Neural progenitor cell (in vitro differentiated cells): ENCODE measurements around the gene LRRC63. TPM values are rescaled to one million over a fixed set of nuclear protein-coding genes. Genes with fewer than 3 reads are reported as not detected.

ENCODE experiments used
- DNase-seq: peaks from one replicate; pipeline ENCODE4 v3.0.0-alpha.2; 2016; ENCODE audit warnings: low spot score
- H2AFZ ChIP-seq: fragments of 200-600 bp; sonication (generic); replicated peaks from 2 replicates; pipeline ENCODE4 v1.6.1; 2016; ENCODE audit warnings: antibody characterized with exemption
- H3F3A ChIP-seq: fragments of 200-600 bp; sonication (generic); 2 replicates; pipeline ENCODE4 v1.6.1; 2016; ENCODE audit warnings: antibody characterized with exemption, low read depth
- H3K27ac ChIP-seq: fragments of 200-600 bp; sonication (generic); 2 replicates; pipeline ENCODE4 v1.5.1; 2016; ENCODE audit warnings: mild to moderate bottlenecking
- H3K27me3 ChIP-seq: fragments of 200-600 bp; sonication (generic); 2 replicates; pipeline ENCODE4 v1.6.1; 2016; ENCODE audit warnings: mild to moderate bottlenecking, moderate library complexity
- H3K36me3 ChIP-seq: fragments of 200-600 bp; sonication (generic); 2 replicates; pipeline ENCODE4 v1.5.1; 2016
- H3K4me1 ChIP-seq: fragments of 200-600 bp; sonication (generic); 2 replicates; pipeline ENCODE4 v1.6.1; 2016; ENCODE audit warnings: mixed run types
- H3K4me2 ChIP-seq: fragments of 200-600 bp; sonication (generic); 2 replicates; pipeline ENCODE4 v1.6.1; 2016
- H3K4me3 ChIP-seq: fragments of 200-600 bp; sonication (generic); 2 replicates; pipeline ENCODE4 v1.5.1; 2016
- H3K79me2 ChIP-seq: fragments of 200-600 bp; sonication (generic); 2 replicates; pipeline ENCODE4 v1.6.1; 2016; ENCODE audit warnings: low read depth
- H3K9ac ChIP-seq: fragments of 200-600 bp; sonication (generic); 2 replicates; pipeline ENCODE4 v1.6.1; 2016
- H3K9me3 ChIP-seq: fragments of 200-600 bp; sonication (generic); 2 replicates; pipeline ENCODE4 v1.5.1; 2016; ENCODE audit warnings: low read depth
- H4K20me1 ChIP-seq: fragments of 200-600 bp; sonication (generic); 2 replicates; pipeline ENCODE4 v1.6.1; 2016; ENCODE audit warnings: low read depth
- H3K27ac Mint-ChIP-seq: 3 replicates; pipeline ENCODE4 v1.8.0; 2021; ENCODE audit warnings: mixed read lengths
- H3K27me3 Mint-ChIP-seq: 2 replicates; pipeline ENCODE4 v1.8.0; 2022; ENCODE audit warnings: low read depth, mild to moderate bottlenecking, inconsistent platforms, moderate library complexity, mixed read lengths; ENCODE audit not compliant: insufficient read depth
- H3K36me3 Mint-ChIP-seq: 3 replicates; pipeline ENCODE4 v1.8.0; 2021; ENCODE audit warnings: mixed read lengths
- H3K4me1 Mint-ChIP-seq: 3 replicates; pipeline ENCODE4 v1.8.0; 2021; ENCODE audit warnings: mixed read lengths
- H3K4me3 Mint-ChIP-seq: 3 replicates; pipeline ENCODE4 v1.8.0; 2021; ENCODE audit warnings: mild to moderate bottlenecking, moderate library complexity, mixed read lengths
- H3K9me3 Mint-ChIP-seq: 3 replicates; pipeline ENCODE4 v1.8.0; 2020; ENCODE audit warnings: mixed read lengths
- EZH2 ChIP-seq: fragments of 200-600 bp; sonication (generic); IDR thresholded peaks from 2 replicates; pipeline ENCODE4 v1.6.1; 2017; ENCODE audit warnings: antibody characterized with exemption, mild to moderate bottlenecking, moderate library complexity
- EZH2phosphoT487 ChIP-seq: fragments of 200-600 bp; sonication (generic); IDR thresholded peaks from 2 replicates; pipeline ENCODE4 v1.6.1; 2017; ENCODE audit warnings: antibody characterized with exemption
- total RNA-seq: library from RNA; depleted of rRNA; stranded (reverse); fragments of >200 nt; gene quantifications from 2 replicates; pipeline ENCODE4 v1.2.3, GENCODE V29; 2015; ENCODE audit warnings: low replicate concordance
- TF ChIP-seq, protein P1 (sequence below): fragments of 200-600 bp; sonication (generic); IDR thresholded peaks from 2 replicates; pipeline ENCODE4 v1.5.1; 2017; ENCODE audit warnings: antibody characterized with exemption, mild to moderate bottlenecking

Gene LRRC63
- total RNA-seq, 1 donor from 2014 or later: not detected

DNA sequence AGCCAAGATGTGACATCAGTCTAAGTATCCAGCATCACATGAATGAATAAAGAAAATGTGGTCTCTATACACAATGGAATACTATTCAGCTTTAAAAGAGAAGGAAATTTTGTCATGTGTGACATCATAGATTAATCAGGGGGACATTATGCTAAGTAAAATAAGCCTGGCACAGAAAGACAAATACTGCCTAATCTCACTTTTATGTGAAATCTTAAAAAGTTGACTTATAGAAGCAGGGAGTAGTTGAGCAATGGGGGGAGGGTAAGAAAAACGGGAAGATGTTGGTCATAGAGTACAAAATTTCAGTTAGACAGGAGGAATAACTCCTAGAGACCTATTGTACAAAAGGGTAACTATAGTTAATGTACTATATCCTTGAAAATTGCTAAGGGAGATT lies 19.3 kb upstream of the LRRC63 start:
- H3K27ac Mint-ChIP-seq: no peak overlapping the region
- H3K9me3 Mint-ChIP-seq: no peaks in the 10 kb centered on the region
- no peaks in the 10 kb centered on the region for H3K4me1 ChIP-seq
- no peak overlapping the region for H3K4me2 ChIP-seq
- no peaks in the 10 kb centered on the region for H3K36me3 ChIP-seq
- H3K9me3 ChIP-seq: no peaks in the 10 kb centered on the region
- H3K4me1 Mint-ChIP-seq: no peaks in the 10 kb centered on the region
- no peak overlapping the region for H3K4me3 Mint-ChIP-seq
- no peaks in the 10 kb centered on the region for H4K20me1 ChIP-seq
- no peaks in the 10 kb centered on the region for H3K79me2 ChIP-seq
- no peaks in the 10 kb centered on the region for H3K27me3 Mint-ChIP-seq
- H2AFZ ChIP-seq: no peak overlapping the region
- H3K9ac ChIP-seq: no peak overlapping the region
- H3K27me3 ChIP-seq: no peaks in the 10 kb centered on the region
- no peak for TF ChIP-seq EZH2
- TF ChIP-seq, protein P1, sequence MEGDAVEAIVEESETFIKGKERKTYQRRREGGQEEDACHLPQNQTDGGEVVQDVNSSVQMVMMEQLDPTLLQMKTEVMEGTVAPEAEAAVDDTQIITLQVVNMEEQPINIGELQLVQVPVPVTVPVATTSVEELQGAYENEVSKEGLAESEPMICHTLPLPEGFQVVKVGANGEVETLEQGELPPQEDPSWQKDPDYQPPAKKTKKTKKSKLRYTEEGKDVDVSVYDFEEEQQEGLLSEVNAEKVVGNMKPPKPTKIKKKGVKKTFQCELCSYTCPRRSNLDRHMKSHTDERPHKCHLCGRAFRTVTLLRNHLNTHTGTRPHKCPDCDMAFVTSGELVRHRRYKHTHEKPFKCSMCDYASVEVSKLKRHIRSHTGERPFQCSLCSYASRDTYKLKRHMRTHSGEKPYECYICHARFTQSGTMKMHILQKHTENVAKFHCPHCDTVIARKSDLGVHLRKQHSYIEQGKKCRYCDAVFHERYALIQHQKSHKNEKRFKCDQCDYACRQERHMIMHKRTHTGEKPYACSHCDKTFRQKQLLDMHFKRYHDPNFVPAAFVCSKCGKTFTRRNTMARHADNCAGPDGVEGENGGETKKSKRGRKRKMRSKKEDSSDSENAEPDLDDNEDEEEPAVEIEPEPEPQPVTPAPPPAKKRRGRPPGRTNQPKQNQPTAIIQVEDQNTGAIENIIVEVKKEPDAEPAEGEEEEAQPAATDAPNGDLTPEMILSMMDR: no peak
- TF ChIP-seq EZH2phosphoT487: no peak
- DNase-seq: no peak
- H3K27ac ChIP-seq: no peak overlapping the region
- no peak overlapping the region for H3K4me3 ChIP-seq
- no peaks in the 10 kb centered on the region for H3K36me3 Mint-ChIP-seq
- H3F3A ChIP-seq: no peaks in the 10 kb centered on the region

- TF ChIP-seq EZH2 (no peak), EZH2phosphoT487 (no peak)
- TF ChIP-seq, protein P1: no peak
- Mint-ChIP-seq H3K27ac (no peak overlapping the region), H3K27me3 (peaks cover 2% of the 10 kb centered on the region), H3K4me1 (no peaks in the 10 kb centered on the region), H3K36me3 (no peaks in the 10 kb centered on the region), H3K9me3 (no peaks in the 10 kb centered on the region), H3K4me3 (no peak overlapping the region)
- no peaks in the 10 kb centered on the region for H3K9me3 ChIP-seq
- no peak overlapping the region for H3K9ac ChIP-seq
- no peak overlapping the region for H2AFZ ChIP-seq
- H4K20me1 ChIP-seq: no peaks in the 10 kb centered on the region
- no peak overlapping the region for H3K4me3 ChIP-seq
- no peaks in the 10 kb centered on the region for H3K4me1 ChIP-seq
- no peak overlapping the region for H3K4me2 ChIP-seq
- H3K27ac ChIP-seq: no peak overlapping the region
- H3K36me3 ChIP-seq: no peaks in the 10 kb centered on the region
- no peak for DNase-seq
- H3K79me2 ChIP-seq: no peaks in the 10 kb centered on the region
- H3K27me3 ChIP-seq: no peaks in the 10 kb centered on the region
- no peaks in the 10 kb centered on the region for H3F3A ChIP-seq
Observed at GRCh38 chr13:46195016-46195415, 16.7 kb upstream of the LRRC63 start.

DNA sequence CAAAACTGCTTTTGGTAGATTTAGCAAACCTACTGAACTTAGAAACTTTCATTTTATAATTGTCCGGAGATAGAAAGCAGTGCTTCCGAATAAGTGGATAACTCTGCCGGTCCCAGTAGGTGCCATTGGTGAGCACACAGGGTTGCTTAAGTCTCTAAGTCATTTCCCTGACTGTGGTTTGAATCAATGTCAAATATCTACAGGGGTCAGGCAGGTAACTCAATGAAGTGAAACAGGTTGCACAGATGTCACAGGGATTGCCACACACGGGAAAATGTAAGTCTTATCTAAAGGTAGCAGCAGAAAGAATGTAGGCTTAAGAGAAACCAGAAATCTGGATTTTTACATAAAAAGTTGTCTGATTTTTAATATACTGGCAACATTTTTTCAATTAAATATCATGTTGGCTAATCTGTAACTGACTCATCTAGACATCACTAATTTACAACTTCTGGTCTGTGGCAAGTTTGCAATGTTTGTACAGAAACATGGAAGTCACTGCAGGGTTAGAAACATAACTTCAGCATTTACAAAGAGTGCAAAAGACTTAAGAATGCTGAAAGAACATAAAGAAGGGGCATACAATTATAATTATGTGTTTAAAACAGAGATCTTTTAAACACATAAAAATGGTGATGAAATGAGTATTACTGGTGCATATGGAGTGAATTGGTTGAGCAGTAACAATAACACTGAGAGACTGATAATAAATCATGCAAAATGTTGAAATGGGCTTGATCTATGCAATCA lies 14.3 kb upstream of the LRRC63 start:
- Mint-ChIP-seq H3K9me3 (no peaks in the 10 kb centered on the region), H3K27ac (no peak overlapping the region), H3K27me3 (peaks cover 2% of the 10 kb centered on the region), H3K4me3 (no peak overlapping the region), H3K4me1 (no peaks in the 10 kb centered on the region), H3K36me3 (no peaks in the 10 kb centered on the region)
- H3K79me2 ChIP-seq: no peaks in the 10 kb centered on the region
- no peak overlapping the region for H3K4me3 ChIP-seq
- TF ChIP-seq EZH2phosphoT487 (no peak), EZH2 (no peak)
- TF ChIP-seq, protein P1: no peak
- no peak for DNase-seq
- no peak overlapping the region for H3K9ac ChIP-seq
- no peak overlapping the region for H2AFZ ChIP-seq
- H3K36me3 ChIP-seq: no peaks in the 10 kb centered on the region
- H3K27me3 ChIP-seq: no peaks in the 10 kb centered on the region
- H4K20me1 ChIP-seq: no peaks in the 10 kb centered on the region
- H3K27ac ChIP-seq: no peak overlapping the region
- no peaks in the 10 kb centered on the region for H3K4me1 ChIP-seq
- no peak overlapping the region for H3K4me2 ChIP-seq
- no peaks in the 10 kb centered on the region for H3K9me3 ChIP-seq
- H3F3A ChIP-seq: no peaks in the 10 kb centered on the region
